Fibroblast of lung (primary cell): Measurements from ENCODE around the gene CR1.

Experiments used
- CTCF ChIP-seq, 2 donors: IDR thresholded peaks in 1 of 2; conservative IDR thresholded peaks in 1 of 2; 1 replicate in 1 of 2; 2 replicates in 1 of 2; pipeline ENCODE4 v1.5.1; 2011 to 2012; ENCODE audit warnings: low read length in 2 of 2, control low read depth in 1 of 2, inconsistent platforms in 1 of 2, low read depth in 1 of 2, mild to moderate bottlenecking in 1 of 2
- EZH2 ChIP-seq: IDR thresholded peaks from 2 replicates; pipeline ENCODE4 v1.5.1; 2012; ENCODE audit warnings: low read length, control low read depth, mild to moderate bottlenecking; ENCODE audit errors: missing control alignments

GRCh38 chr1:207626972-207627337, 131.0 kb downstream of the CR1 start:
- TF ChIP-seq CTCF (conservative IDR thresholded peaks at IDR 0.05 in 1 of 2, IDR thresholded peaks at IDR 0.05 in 1 of 2; ENCODE audit: low read depth in 1 of 2, low read length in 2 of 2) (no peak), EZH2 (no peak)
